Stimulated activated CD8-positive, alpha-beta memory T cell treated with anti-CD3 and anti-CD28 coated beads, Interleukin-2, amount 100 ng/mL, for 48 hours (primary cell): ENCODE results near the gene ZNF155.
"Not testable (repeated sequence)": the region's sequence is repeated elsewhere in the genome, so short reads cannot be mapped to it uniquely, and the experiment has no call there.

Experiments used
- DNase-seq, 2 donors: peaks; one replicate each; pipeline ENCODE4 v3.0.0-alpha.2; 2020; ENCODE audit warnings: low read depth in 2 of 2

ZNF155 gene

GRCh38 chr19:43983912-43984686 lies at the start of gene ZNF155:
TSS of gene ZNF155 (plus strand) at chr19:43984188. CDS start at chr19:43988544, 4,356 bp downstream.
- DNase-seq: peak; percentile 44 to 59

GRCh38 chr19:43934985-43935708 lies 48.8 kb upstream of the ZNF155 start, which contains the start of gene ZNF45:
TSS of gene ZNF45 (minus strand) at chr19:43935282. CDS start at chr19:43922185, 13,097 bp downstream.
- DNase-seq: peak; percentile 78 to 84

- no peak for DNase-seq
Measured at GRCh38 chr19:43936188-43936587, 47.8 kb upstream of the ZNF155 start.

GRCh38 chr19:43939557-43940260 lies 44.3 kb upstream of the ZNF155 start:
- DNase-seq: no peak

GRCh38 chr19:43940719-43941118 lies 43.3 kb upstream of the ZNF155 start:
- DNase-seq: no peak

- no peak for DNase-seq
Measured at GRCh38 chr19:43941209-43941608, 42.8 kb upstream of the ZNF155 start.

GRCh38 chr19:43947412-43947811 lies 36.6 kb upstream of the ZNF155 start:
- DNase-seq: not testable (repeated sequence)

GRCh38 chr19:43949803-43950202 lies 34.2 kb upstream of the ZNF155 start:
- not testable (repeated sequence) for DNase-seq

- DNase-seq: peak; percentile 30 to 56
Measured at GRCh38 chr19:43950834-43951645, 32.9 kb upstream of the ZNF155 start, which contains the start of gene ZNF221. TSS of gene ZNF221 (plus strand) at chr19:43951228. CDS start at chr19:43962727, 11,499 bp downstream.

GRCh38 chr19:43956827-43957226 lies 27.2 kb upstream of the ZNF155 start:
- DNase-seq: no peak

- no peak for DNase-seq
Measured at GRCh38 chr19:43957891-43958290, 26.1 kb upstream of the ZNF155 start.

GRCh38 chr19:43960411-43960810 lies 23.6 kb upstream of the ZNF155 start:
- DNase-seq: no peak

- DNase-seq: no peak
Measured at GRCh38 chr19:43966079-43966694, 17.8 kb upstream of the ZNF155 start.

GRCh38 chr19:43976732-43977131 lies 7.3 kb upstream of the ZNF155 start:
- DNase-seq: no peak

GRCh38 chr19:43983544-43983911 lies 460 bp upstream of the ZNF155 start:
- DNase-seq: no peak

GRCh38 chr19:43984687-43985000 lies 656 bp downstream of the ZNF155 start:
- no peak for DNase-seq

- no peak for DNase-seq
Measured at GRCh38 chr19:43997631-43998290, 13.8 kb downstream of the ZNF155 start.

GRCh38 chr19:44002212-44002565 lies 18.2 kb downstream of the ZNF155 start:
- DNase-seq: no peak

- peak; percentile 57 to 75 for DNase-seq
Measured at GRCh38 chr19:44002566-44003460, 18.8 kb downstream of the ZNF155 start, which contains the start of gene ZNF230. TSS of gene ZNF230 (plus strand) at chr19:44002957. CDS start at chr19:44007079, 4,122 bp downstream.
